Activated CD4-positive, alpha-beta T cell treated with anti-CD3 and anti-CD28 coated beads, Interleukin-10, Interleukin-2, amounts not matched to agents 100 ng/mL and 50 ng/mL, durations not matched to agents 16 hours and 8 hours (primary cell): Measurements from ENCODE around the gene TBCE.
"Not testable (repeated sequence)": the region's sequence is repeated elsewhere in the genome, so short reads cannot be mapped to it uniquely, and the experiment has no call there.

Experiments used
- DNase-seq: peaks from one replicate; pipeline ENCODE4 v3.0.0-alpha.2; 2020

Gene TBCE

DNA sequence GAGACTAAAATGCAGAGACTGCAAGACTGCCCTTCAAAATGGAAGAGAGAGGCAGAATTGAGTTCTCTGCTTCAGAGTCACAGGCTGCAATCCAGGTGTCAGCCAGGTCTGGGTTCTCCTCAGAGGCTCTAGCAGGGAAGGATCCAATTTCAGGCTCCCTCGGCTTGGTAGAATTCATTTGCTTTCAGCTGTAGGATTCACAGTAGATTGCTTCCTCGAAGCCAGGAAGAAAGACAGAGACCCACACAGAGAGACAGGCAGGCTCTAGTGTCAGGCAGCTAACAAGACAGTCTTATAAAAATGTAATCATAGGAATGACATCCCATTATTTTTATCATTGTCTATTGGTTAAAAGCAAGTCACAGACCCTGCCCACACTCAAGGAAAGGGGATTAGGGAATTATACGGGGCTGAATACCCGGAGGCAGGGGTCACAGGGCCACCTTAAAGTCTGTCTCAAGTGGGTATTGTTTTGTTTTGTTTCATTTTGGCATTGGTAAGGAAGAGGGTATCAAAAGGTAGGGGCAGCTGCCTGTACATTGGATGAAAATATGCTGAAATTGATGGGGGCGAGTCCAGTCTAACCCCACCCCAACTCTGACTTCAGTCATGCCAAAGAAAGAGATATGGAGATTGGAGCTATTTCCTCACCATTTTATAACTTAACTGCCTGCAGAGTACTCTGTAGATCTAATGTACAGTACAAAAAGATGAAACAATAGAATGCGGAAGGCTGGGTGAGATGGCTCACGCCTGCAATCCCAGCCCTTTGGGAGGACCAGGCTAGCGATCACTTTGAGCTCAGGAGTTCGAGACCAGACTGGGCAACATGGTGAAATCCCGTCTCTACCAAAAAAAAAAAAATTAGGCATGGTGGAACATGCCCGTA is 9.5 kb upstream of the TBCE start:
- DNase-seq = no peak

DNA sequence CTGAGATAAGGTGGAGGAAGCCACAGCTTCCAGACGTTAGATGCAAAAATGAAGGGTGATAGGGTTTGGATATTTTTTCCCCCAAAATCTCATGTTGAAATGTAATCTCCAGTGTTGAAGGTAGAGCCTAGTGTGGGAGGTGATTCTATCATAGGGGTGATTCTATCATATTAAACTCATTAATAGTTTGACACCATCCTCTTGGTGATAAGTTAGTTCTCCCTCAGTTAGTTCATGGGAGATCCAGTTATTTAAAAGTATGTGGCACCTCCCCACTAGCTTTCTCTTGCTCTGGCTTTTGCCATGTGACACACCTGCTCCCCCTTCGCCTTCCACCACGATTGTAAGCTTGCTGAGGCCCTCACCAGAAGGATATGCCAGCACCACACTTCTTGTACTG is 8.3 kb upstream of the TBCE start:
- no peak for DNase-seq

- not testable (repeated sequence) for DNase-seq
Measured at GRCh38 chr1:235364189-235364588, 3.0 kb upstream of the TBCE start.

- DNase-seq = peak; percentile 16
Measured at GRCh38 chr1:235366286-235366685, 941 bp upstream of the TBCE start.

GRCh38 chr1:235368428-235368827 is 1.2 kb downstream of the TBCE start:
- no peak for DNase-seq

DNA sequence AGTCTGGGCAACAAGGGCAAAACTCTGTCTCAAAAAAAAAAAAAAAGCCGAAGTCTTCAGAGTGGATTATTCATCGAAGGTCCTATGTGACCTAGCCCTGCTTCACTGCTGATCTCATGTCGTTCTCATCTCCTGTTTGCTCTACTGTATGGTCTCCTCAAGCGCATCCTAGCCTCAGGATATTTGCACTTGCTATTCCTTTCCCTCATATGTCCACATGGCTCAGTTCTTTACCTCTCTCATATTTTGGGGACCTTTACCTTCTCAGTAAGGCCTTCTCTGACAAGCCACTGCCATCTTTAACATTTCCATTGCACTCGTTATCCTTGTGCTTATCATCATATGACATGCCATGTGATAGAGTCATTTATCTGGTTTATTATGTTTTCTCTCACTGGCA is 2.6 kb downstream of the TBCE start:
- no peak for DNase-seq

DNA sequence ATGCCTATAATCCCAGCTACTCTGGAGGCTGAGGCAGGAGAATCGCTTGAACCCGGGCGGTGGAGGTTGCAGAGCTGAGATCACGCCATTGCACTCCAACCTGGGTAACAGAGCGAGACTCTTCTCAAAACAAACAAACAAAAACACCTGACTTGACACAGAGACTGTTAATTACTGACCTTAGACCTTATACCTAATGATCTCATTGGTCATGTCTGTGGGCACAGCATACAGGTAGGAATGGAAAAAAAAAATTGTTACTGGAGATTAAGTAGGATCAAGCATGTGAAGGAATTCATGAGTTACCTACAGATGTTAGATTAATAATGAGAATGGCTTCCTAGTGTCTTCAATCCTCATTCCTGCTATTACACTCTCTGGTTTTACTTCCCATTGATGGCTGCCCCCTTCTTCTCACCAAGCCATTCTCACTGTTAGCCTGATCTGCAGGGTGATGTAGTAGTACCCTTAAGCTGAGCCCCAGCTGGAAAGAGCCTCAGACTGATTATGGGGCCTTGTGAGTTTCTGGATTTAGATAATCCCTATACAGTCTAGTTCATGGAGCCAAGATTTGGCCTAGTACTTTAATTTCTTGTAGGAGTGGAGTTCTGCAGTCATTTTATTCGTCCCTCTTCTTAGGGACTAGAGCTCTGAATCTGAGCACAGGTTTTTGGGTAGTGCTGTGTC is 8.8 kb downstream of the TBCE start:
- no peak for DNase-seq

GRCh38 chr1:235378134-235378735 is 11.0 kb downstream of the TBCE start:
- DNase-seq = not testable (repeated sequence)

DNA sequence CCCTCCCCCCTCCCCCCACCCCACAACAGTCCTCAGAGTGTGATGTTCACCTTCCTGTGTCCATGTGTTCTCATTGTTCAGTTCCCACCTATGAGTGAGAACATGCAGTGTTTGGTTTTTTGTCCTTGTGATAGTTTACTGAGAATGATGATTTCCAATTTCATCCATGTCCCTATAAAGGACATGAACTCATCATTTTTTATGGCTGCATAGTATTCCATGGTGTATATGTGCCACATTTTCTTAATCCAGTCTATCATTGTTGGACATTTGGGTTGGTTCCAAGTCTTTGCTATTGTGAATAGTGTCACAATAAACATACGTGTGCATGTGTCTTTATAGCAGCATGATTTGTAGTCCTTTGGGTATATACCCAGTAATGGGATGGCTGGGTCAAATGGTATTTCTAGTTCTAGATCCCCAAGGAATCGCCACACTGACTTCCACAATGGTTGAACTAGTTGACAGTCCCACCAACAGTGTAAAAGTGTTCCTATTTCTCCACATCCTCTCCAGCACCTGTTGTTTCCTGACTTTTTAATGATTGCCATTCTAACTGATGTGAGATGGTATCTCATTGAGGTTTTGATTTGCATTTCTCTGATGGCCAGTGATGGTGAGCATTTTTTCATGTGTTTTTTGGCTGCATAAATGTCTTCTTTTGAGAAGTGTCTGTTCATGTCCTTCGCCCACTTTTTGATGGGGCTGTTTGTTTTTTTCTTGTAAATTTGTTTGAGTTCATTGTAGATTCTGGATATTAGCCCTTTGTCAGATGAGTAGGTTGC is 14.9 kb downstream of the TBCE start:
- not testable (repeated sequence) for DNase-seq

DNA sequence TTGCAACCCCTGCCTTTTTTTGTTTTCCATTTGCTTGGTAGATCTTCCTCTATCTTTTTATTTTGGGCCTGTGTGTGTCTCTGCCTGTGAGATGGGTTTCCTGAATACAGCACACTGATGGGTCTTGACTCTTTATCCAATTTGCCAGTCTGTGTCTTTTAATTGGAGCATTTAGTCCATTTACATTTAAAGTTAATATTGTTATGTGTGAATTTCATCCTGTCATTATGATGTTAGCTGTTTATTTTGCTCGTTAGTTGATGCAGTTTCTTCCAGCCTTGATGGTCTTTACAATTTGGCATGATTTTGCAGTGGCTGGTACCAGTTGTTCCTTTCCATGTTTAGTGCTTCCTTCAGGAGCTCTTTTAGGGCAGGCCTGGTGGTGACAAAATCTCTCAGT is 18.4 kb downstream of the TBCE start:
- DNase-seq = not testable (repeated sequence)

GRCh38 chr1:235391874-235392273 is 24.6 kb downstream of the TBCE start:
- no peak for DNase-seq

DNA sequence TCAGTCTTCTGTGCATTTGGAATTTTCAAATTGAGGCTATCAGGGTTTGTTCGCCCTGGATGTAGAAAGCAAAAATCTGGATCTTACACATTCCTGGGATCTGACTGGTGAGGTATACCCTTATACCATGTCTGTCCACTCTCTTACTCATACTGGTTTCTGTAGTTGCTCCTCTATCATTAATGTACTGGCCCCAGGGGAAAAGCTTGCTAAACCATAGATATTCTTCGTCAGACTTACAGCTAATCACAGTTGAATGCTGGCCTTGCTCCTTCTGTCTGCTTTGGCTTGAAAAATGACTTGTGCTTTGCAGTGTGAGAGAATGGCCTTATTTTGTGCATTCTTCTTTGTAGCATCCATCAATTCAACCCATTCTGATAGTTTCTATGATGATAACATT is 30.5 kb downstream of the TBCE start:
- DNase-seq = no peak

GRCh38 chr1:235399661-235400060 is 32.4 kb downstream of the TBCE start:
- DNase-seq = no peak

DNA sequence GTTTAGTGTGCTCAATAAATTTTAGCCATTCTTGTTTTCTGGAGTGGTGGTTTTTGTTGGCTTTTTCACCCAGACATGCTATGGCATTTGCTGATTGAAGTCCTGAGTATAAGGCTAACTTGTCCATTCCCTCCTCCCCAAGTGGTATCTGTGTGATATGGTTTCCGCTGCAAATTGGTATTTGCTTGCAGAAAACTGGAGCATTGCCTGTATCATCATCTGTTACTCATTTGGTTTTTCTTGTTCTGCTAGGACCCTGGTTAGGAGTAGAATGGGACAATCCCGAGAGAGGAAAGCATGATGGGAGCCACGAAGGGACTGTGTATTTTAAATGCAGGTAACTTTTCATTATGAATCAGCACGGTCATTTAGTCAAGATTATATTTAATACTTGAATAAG is 34.0 kb downstream of the TBCE start:
- no peak for DNase-seq

DNA sequence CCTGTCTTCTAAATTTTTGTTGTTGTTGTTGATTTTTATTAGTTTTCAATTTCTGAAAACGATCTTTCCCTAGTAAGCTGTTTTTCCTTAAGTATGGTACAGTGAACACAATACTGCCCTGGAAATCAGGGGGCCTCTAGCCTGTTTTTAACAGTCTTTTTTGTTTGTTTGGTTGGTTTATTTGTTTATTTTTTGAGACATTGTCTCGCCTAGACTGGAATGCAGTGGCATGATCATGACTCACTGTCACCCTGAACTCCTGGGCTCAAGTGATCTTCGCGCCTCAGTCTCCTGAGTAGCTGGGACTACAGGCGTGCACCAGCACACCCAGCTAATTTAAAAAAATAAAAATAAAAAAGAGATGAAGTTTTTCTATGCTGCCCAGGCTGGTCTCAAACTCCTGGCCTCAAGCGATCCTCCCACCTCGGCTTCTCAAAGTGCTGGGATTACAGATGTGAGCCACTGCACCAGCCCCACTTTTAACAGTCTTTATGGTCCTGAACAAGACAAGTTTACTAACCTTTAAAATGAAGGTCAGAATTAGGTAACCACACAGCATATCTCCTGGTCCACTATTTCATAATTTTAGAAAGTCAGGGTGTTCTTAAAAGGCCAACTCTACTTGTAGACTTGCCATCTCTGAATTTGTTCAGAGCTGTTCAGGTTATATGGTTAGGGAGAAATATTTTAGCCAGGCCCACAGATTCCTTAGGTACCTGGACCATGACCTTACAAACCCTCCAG is 35.4 kb downstream of the TBCE start:
- DNase-seq = no peak

DNA sequence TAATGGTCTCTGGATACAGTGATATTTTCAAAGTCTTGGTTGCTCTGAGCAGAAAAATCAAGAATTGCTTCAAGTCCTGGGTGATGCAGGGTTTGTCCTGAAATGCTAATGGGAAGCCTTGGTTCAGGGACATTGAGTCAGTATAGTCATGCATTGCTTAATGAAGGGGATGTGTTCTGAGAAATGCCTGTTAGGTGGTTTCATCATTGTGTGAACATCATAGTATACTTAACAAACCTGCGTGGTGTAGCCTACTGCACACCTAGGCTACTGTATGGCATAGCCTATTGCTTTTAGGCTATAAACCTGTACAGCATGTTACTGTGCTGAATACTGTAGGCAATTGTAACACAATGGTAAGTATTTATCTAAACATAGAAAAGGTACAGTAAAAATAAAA is 36.4 kb downstream of the TBCE start:
- no peak for DNase-seq

DNA sequence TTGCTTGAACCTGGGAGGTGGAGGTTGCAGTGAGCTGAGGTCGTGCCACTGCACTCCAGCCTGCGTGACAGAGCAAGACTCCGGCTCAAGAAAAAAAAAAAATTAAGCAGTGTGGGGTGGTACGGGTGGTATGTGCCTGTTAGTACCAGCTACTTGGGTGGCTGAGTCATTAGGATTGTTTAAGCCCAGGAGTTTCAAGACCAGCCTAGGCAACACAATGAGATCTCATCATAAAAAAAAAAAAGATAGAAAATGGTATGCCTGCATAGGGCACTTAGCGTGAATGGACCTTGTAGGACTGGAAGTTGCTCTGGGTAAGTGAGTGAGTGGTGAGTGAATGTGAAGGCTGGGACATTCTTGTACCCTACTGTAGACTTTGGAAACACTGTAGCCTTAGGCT is 37.0 kb downstream of the TBCE start:
- no peak for DNase-seq

DNA sequence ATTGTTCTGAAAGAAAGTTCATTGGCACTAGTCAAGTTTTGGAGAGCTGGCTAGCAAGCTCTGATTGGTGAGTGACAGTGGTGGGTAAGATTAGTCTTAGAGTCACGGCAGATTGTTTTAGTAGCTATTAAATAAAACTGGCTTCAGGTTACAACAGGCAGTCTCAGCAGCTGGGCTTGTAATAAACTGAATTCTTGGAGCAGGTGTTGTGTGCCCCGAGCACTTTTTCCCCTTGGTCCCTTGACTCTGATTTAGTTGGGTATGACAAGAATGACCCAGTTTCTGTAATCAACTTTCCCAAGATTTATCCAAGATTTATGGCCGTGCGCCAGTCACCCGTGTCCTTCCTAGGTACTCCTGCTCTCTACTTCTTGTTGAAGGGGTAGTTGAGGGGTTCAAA is 40.2 kb downstream of the TBCE start:
- no peak for DNase-seq

DNA sequence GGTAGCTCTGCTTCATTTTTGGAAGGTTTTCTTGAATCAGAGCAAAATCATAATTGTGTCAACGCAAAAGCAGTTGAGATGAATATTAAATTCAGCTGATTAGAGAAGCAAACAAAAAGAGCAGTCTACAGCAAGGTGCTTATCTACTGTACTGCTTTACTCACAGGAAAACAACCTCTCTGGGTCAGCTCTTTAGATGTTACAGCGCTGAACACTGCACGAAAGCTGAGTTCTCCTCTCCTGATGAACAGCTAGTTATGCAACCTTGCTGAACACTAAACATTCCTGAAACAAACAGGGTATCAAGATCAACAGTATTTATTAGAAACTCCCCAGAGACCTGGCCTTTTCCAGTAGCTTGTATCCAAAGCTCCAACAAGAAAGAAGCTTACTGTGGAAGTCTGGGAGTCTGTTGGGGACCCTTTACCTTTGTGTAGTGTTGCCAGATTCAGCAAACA is 41.3 kb downstream of the TBCE start:
- DNase-seq = no peak

- no peak for DNase-seq
Measured at GRCh38 chr1:235409042-235409820, 42.0 kb downstream of the TBCE start.

DNA sequence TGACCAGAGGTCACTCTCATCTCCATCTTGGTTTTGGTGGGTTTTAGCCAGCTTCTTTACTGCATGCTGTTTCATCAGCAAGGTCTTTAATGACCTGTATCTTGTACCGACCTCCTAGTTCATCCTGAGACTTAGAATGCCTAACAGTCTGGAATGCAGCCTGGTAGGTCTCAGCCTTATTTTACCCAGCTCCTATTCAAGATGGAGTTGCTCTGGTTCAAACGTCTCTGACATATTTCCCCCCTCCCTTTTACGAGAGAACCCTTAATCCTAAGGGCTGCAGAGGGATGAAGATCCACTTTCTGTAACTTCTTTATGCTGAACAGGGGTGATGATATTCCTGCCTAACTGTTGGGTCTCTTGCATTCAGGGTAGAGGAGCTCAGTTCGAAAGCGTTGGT is 43.2 kb downstream of the TBCE start:
- DNase-seq = no peak
